ENCODE data around the gene CASKIN1.

The CASKIN1 gene

GRCh38 chr16:2209258-2210008, 13.0 kb upstream of the CASKIN1 start:
- TF ChIP-seq POLR2AphosphoS5 (IDR thresholded peaks at IDR 0.05; ENCODE audit: low read depth, low read length) (no peak), SIN3A (IDR thresholded peaks at IDR 0.05; ENCODE audit: borderline replicate concordance, insufficient read depth, low read length) (no peak), FOXP2 (optimal IDR thresholded peaks at IDR 0.05; ENCODE audit: borderline replicate concordance, extremely low read depth, extremely low read length, insufficient read depth) (no peak), TAF1 (IDR thresholded peaks at IDR 0.05; ENCODE audit: borderline replicate concordance, insufficient read depth, low read length) (no peak), REST (IDR thresholded peaks at IDR 0.05; ENCODE audit: insufficient read depth in 1 of 2, low read depth in 2 of 2, low read length in 2 of 2) (no peak)

- TF ChIP-seq TAF1 (IDR thresholded peaks at IDR 0.05; ENCODE audit: borderline replicate concordance, insufficient read depth, low read length), result no peak
- no peak for TF ChIP-seq POLR2AphosphoS5 (IDR thresholded peaks at IDR 0.05; ENCODE audit: low read depth, low read length)
- TF ChIP-seq FOXP2 (optimal IDR thresholded peaks at IDR 0.05; ENCODE audit: borderline replicate concordance, extremely low read depth, extremely low read length, insufficient read depth), result no peak
- no peak for TF ChIP-seq REST (IDR thresholded peaks at IDR 0.05; ENCODE audit: insufficient read depth in 1 of 2, low read depth in 2 of 2, low read length in 2 of 2)
- TF ChIP-seq SIN3A (IDR thresholded peaks at IDR 0.05; ENCODE audit: borderline replicate concordance, insufficient read depth, low read length), result no peak
Observed at GRCh38 chr16:2208772-2209171, 12.4 kb upstream of the CASKIN1 start.

- TF ChIP-seq REST (IDR thresholded peaks at IDR 0.05; ENCODE audit: insufficient read depth in 1 of 2, low read depth in 2 of 2, low read length in 2 of 2) (no peak), SIN3A (IDR thresholded peaks at IDR 0.05; ENCODE audit: borderline replicate concordance, insufficient read depth, low read length) (no peak), FOXP2 (optimal IDR thresholded peaks at IDR 0.05; ENCODE audit: borderline replicate concordance, extremely low read depth, extremely low read length, insufficient read depth) (no peak), TAF1 (IDR thresholded peaks at IDR 0.05; ENCODE audit: borderline replicate concordance, insufficient read depth, low read length) (no peak), POLR2AphosphoS5 (IDR thresholded peaks at IDR 0.05; ENCODE audit: low read depth, low read length) (no peak)
Observed at GRCh38 chr16:2208308-2208707, 11.9 kb upstream of the CASKIN1 start.

- TF ChIP-seq TAF1 (IDR thresholded peaks at IDR 0.05; ENCODE audit: borderline replicate concordance, insufficient read depth, low read length), result no peak
- TF ChIP-seq POLR2AphosphoS5 (IDR thresholded peaks at IDR 0.05; ENCODE audit: low read depth, low read length), result no peak
- no peak for TF ChIP-seq REST (IDR thresholded peaks at IDR 0.05; ENCODE audit: insufficient read depth in 1 of 2, low read depth in 2 of 2, low read length in 2 of 2)
- no peak for TF ChIP-seq SIN3A (IDR thresholded peaks at IDR 0.05; ENCODE audit: borderline replicate concordance, insufficient read depth, low read length)
- TF ChIP-seq FOXP2 (optimal IDR thresholded peaks at IDR 0.05; ENCODE audit: borderline replicate concordance, extremely low read depth, extremely low read length, insufficient read depth), result no peak
Observed at GRCh38 chr16:2207872-2208271, 11.5 kb upstream of the CASKIN1 start.

All from PFSK-1 (cell line).